ENCODE data around the gene PTCD2. TPM values are rescaled to one million over a fixed set of nuclear protein-coding genes. Genes with fewer than 3 reads are reported as not detected.

PTCD2 gene
- total and polyA plus RNA-seq, 2 of the 8 experiments (the other 6 are each of a cell fraction or from before 2014, with no cell fraction given) = 7.3 to 15.4 TPM

GRCh38 chr5:72364951-72365350 is 44.8 kb downstream of the PTCD2 start (continued):
- TF ChIP-seq SIN3A (conservative IDR thresholded peaks at IDR 0.05 in 1 of 2, IDR thresholded peaks at IDR 0.05 in 1 of 2; ENCODE audit: low read depth in 1 of 2, low read length in 2 of 2) (no peak), MAFK (IDR thresholded peaks at IDR 0.05; ENCODE audit: low read depth, low read length) (no peak), GTF2F1 (IDR thresholded peaks at IDR 0.05; ENCODE audit: borderline replicate concordance, low read depth, low read length) (no peak), NRF1 (IDR thresholded peaks at IDR 0.05; ENCODE audit: low read depth, low read length) (no peak), NANOG (IDR thresholded peaks at IDR 0.05; ENCODE audit: insufficient read depth, low read depth, low read length, poor library complexity, severe bottlenecking) (no peak), RBBP5 (IDR thresholded peaks at IDR 0.05; ENCODE audit: borderline replicate concordance, low read depth, low read length) (no peak), RXRA (IDR thresholded peaks at IDR 0.05; ENCODE audit: insufficient read depth, low read depth, low read length) (no peak), ZNF274 (IDR thresholded peaks at IDR 0.05; ENCODE audit: borderline replicate concordance, extremely low read depth, low read length) (no peak), KDM1A (IDR thresholded peaks at IDR 0.05; ENCODE audit: borderline replicate concordance, low read length) (no peak), BACH1 (IDR thresholded peaks at IDR 0.05; ENCODE audit: low read length) (no peak)
- TF ChIP-seq, protein P1, sequence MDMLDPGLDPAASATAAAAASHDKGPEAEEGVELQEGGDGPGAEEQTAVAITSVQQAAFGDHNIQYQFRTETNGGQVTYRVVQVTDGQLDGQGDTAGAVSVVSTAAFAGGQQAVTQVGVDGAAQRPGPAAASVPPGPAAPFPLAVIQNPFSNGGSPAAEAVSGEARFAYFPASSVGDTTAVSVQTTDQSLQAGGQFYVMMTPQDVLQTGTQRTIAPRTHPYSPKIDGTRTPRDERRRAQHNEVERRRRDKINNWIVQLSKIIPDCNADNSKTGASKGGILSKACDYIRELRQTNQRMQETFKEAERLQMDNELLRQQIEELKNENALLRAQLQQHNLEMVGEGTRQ (IDR thresholded peaks at IDR 0.05; ENCODE audit: low read length) = no peak

All from H1 (cell line).